Measurements from ENCODE around the gene SPON2.

Gene SPON2

GRCh38 chr4:1216869-1217294 is 44.5 kb upstream of the SPON2 start:
- in situ Hi-C loops (cut with HindIII; ENCODE audit: low sequenced_read_pairs): no loop called here
- DNase-seq (ENCODE audit: low read depth): no peak

DNA sequence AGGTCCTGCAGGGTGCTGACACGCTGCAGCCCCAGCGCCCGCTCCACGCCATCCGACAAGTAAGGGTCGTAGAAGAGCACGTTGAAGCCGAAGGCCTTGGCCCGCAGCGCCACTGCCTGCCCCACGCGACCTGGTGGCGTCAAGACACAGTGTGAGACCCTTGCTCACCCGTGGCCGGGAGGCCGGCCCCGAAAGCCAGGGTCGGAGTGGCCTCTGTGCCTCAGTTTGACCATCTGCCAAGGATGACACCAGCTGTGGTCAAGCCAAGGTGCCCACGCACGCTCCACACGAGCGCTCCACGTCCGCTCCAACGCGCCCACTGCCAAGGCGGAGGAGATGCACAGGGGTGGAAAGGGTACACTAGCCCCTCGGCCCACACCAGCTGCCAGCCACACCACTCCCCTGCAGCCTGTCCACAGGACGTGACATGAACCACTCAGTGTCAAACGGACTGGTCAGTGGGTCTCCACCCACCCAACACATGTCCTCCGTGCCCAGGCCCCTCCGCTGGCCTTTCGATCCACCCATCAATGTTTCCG is 43.8 kb upstream of the SPON2 start:
- DNase-seq (ENCODE audit: low read depth): no peak
- in situ Hi-C loops (cut with HindIII; ENCODE audit: low sequenced_read_pairs): no loop called here
- TF ChIP-seq, protein P1, sequence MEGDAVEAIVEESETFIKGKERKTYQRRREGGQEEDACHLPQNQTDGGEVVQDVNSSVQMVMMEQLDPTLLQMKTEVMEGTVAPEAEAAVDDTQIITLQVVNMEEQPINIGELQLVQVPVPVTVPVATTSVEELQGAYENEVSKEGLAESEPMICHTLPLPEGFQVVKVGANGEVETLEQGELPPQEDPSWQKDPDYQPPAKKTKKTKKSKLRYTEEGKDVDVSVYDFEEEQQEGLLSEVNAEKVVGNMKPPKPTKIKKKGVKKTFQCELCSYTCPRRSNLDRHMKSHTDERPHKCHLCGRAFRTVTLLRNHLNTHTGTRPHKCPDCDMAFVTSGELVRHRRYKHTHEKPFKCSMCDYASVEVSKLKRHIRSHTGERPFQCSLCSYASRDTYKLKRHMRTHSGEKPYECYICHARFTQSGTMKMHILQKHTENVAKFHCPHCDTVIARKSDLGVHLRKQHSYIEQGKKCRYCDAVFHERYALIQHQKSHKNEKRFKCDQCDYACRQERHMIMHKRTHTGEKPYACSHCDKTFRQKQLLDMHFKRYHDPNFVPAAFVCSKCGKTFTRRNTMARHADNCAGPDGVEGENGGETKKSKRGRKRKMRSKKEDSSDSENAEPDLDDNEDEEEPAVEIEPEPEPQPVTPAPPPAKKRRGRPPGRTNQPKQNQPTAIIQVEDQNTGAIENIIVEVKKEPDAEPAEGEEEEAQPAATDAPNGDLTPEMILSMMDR (IDR thresholded peaks at IDR 0.05; ENCODE audit: low read depth, low read length, missing control alignments): no peak

More at GRCh38 chr4:1216869-1217294, 44.5 kb upstream of the SPON2 start:
- H3K4me3 ChIP-seq (ENCODE audit: low read depth, low read length): no peak overlapping the region
- TF ChIP-seq, protein P1 (IDR thresholded peaks at IDR 0.05; ENCODE audit: low read depth, low read length, missing control alignments): no peak

DNA sequence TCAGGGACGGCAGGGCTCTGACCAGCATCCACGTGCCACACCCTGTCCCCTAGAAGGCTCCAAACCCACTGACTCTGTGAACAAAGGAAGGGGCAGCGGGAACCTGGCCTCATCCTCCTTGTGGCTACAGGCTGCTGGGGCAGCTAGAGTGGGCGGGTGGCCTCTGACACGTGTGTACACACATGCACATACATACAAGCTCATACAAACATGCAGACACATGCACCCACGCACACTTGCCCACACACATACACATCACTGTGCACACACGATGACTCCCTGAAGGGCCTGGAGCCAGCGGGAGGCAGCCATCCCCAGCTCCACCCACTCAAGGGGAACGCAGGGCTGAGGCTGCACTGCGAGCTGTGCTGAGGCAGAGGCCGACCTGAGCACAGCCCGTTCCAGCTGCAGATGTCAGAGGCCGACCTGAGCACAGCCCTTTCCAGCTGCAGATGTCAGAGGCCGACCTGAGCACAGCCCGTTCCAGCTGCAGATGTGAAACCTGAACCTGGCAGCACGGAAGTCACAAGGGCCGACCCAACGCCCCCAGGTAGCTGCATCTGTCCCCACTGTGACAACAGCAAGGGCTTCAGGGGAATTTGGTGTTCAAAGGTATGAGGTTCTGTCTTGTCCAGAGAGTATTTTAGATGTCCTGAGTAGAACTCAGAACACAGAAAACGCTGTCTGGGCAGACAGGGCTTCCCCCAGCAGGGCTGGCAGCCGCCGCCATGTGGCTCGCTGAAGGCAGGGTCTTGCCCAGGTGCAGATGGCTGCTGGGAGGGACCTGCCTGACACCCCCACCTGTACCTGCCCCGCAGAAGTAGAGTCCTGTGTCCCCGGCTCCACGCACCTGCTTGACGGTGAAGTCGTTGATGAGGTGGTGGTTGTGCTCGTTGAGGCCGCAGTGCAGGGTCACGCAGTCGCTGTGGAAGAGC is 43.0 kb upstream of the SPON2 start:
- no peak for DNase-seq (ENCODE audit: low read depth)
- no peak overlapping the region for H3K4me3 ChIP-seq (ENCODE audit: low read depth, low read length)
- in situ Hi-C loops (cut with HindIII; ENCODE audit: low sequenced_read_pairs): no loop called here
- TF ChIP-seq, protein P1 (IDR thresholded peaks at IDR 0.05; ENCODE audit: low read depth, low read length, missing control alignments): no peak

More for the DNA sequence above, 43.8 kb upstream of the SPON2 start:
- no peak overlapping the region for H3K4me3 ChIP-seq (ENCODE audit: low read depth, low read length)

DNA sequence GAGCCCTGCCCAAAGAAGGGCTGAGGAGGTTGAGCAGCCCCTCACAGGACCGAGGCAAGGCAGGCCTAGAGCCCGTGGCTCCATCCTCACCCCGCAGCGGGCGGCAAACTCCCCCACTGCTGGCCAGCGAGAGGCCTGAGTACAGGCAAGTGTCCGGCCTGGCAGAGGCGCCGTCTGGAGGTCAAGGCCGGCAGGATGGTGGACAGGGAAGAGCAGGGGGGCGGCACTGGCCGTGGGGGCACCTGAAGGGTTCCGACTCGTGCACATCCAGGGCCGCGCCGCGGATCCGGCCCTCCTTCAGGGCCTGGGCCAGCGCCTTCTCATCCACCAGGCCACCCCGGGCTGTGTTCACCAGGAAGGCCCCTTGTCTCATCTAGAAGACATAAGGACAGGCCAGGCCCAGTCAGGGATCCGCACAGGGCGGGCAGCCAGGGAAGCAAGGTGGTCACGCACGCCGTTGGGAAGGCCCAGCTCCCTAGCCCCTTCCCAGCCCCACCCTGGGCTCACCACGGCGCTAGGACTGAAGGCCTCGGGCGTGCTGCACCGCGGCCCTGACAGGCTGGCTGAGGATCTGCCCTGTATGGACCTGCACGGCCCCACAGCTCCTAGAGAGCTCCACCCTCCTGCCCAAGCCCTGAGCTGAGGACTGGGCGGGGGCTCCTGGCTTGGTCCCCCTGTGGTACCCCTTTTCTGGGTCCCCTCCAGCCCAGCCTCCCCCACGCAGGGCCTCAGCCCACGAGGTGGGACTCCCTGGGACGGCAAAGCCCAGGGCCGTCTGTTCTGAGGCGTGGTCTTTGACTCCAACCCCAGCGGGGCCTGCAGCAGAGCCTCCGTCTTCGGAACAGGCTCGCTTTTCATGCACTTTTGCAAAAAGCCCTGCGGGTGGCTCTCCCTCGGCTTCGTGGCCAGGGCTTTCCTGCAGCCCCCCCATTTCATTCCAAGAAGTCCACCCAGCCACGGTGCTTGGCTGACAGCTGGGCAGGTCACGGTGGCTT is 42.0 kb upstream of the SPON2 start:
- H3K4me3 ChIP-seq (ENCODE audit: low read depth, low read length): no peak overlapping the region
- TF ChIP-seq, protein P1 (IDR thresholded peaks at IDR 0.05; ENCODE audit: low read depth, low read length, missing control alignments): no peak
- in situ Hi-C loops (cut with HindIII; ENCODE audit: low sequenced_read_pairs): no loop called here
- DNase-seq (ENCODE audit: low read depth): no peak

- TF ChIP-seq, protein P1 (IDR thresholded peaks at IDR 0.05; ENCODE audit: low read depth, low read length, missing control alignments): no peak
- H3K4me3 ChIP-seq (ENCODE audit: low read depth, low read length): no peak overlapping the region
- DNase-seq (ENCODE audit: low read depth): no peak
- in situ Hi-C loops (cut with HindIII; ENCODE audit: low sequenced_read_pairs): no loop called here
Observed at GRCh38 chr4:1213336-1213995, 41.1 kb upstream of the SPON2 start.
